ENCODE measurements around the gene KRTAP9-6.
"Not testable (repeated sequence)": the region's sequence is repeated elsewhere in the genome, so short reads cannot be mapped to it uniquely, and the experiment has no call there.

The KRTAP9-6 gene, protein sequence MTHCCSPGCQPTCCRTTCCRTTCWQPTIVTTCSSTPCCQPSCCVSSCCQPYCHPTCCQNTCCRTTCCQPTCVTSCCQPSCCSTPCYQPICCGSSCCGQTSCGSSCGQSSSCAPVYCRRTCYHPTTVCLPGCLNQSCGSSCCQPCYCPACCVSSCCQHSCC

DNA sequence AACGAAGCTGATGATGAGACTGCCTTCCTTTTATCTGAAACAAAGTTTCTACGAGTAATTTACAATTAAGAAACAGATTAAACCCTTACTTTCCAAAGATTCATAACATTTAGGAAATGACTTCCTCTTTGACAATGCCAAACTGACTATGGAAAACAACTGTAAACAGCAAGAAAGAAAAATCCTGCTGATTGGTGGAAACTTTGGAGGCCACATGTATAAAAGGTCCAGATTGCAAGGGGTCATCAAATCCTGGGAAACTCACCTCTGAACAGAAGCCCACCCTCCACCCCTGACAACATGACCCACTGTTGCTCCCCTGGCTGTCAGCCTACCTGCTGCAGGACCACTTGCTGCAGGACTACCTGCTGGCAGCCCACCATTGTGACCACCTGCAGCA is at the start of gene KRTAP9-6:
Gene KRTAP9-6 (plus strand): TSS at position 301 of the 400 bp plus-strand sequence. CDS start 0 bp downstream, at position 301.
- no peak for DNase-seq

DNA sequence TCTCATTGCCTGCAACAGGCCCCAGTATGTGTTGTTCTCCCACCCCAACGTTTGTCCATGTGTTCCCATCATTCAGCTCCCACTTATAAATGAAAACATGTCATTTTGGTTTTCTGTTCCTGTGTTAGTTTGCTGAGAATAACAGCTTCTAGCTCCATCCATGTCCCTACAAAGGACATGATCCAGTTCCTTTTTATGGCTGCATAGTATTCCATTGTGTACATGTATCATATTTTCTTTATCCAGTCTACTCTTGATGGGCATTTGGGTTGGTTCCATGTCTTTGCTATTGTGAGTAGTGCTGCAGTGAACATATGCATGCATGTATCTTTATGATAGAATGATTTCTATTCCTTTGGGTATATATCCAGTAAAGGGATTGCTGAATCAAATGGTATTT is 49.5 kb upstream of the KRTAP9-6 start:
- DNase-seq, result no peak

- DNase-seq, result no peak
These were observed 41.4 kb upstream of the KRTAP9-6 start for GRCh38 chr17:41223821-41224220.

GRCh38 chr17:41226051-41226450 is 39.1 kb upstream of the KRTAP9-6 start:
- no peak for DNase-seq

DNA sequence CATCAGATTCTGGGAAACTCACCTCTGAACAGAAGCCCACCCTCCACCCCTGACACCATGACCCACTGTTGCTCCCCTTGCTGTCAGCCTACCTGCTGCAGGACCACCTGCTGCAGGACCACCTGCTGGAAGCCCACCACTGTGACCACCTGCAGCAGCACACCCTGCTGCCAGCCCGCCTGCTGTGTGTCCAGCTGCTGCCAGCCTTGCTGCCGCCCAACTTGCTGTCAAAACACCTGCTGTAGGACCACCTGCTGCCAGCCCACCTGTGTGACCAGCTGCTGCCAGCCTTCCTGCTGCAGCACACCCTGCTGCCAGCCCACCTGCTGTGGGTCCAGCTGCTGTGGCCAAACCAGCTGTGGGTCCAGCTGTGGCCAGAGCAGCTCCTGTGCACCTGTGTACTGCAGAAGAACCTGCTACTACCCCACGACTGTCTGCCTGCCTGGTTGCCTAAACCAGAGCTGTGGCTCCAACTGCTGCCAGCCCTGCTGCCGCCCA is 38.5 kb upstream of the KRTAP9-6 start, which contains the start of gene KRTAP9-2:
Gene KRTAP9-2 (plus strand): TSS at position 51 of the 498 bp plus-strand sequence. CDS start 7 bp downstream, at position 58.
- not testable (repeated sequence) for DNase-seq

DNA sequence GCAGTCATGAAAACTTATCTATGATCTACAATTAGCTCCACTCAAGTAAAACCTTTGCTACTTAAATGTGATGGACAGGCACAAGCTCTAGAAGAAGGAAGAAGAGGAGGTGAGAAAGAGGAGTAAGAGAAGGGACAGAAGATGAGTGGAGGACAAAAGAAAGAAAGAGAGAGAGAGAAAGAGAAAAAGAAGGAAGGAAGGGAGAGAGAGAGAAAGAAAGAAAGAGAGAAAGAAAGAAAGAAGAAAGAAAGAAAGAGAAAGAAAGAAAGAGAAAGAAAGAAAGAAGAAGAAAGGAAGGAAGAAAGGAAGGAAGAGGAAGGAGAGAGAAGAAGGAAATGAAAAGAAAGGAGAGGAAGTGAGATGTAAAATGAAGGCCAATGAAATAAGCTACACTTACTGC is 35.1 kb upstream of the KRTAP9-6 start:
- DNase-seq, result no peak

DNA sequence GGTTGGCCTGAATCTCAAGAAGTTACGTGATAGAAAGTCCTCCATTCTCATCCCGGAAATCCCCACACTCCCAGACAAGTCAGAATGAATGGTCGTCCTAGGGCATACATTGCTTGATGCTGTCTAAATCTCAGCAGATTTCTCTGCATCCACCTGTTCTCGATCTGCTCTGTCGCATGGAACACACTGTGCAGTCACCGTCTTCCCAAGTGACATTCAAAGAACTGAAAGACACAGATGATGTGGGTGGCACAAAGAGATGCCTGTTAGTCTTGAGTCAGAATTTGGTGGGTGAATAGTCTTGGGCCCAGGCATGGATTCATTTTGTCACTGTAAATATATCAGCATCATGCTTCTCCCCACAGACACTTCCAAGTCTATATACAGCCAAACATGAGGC is 33.4 kb upstream of the KRTAP9-6 start:
- no peak for DNase-seq

- DNase-seq, result not testable (repeated sequence)
These were observed 32.6 kb upstream of the KRTAP9-6 start, which contains the start of gene KRTAP9-3 for GRCh38 chr17:41232399-41233105. Gene KRTAP9-3 (plus strand): TSS chr17:41232449. CDS start chr17:41232502, 53 bp downstream.

DNA sequence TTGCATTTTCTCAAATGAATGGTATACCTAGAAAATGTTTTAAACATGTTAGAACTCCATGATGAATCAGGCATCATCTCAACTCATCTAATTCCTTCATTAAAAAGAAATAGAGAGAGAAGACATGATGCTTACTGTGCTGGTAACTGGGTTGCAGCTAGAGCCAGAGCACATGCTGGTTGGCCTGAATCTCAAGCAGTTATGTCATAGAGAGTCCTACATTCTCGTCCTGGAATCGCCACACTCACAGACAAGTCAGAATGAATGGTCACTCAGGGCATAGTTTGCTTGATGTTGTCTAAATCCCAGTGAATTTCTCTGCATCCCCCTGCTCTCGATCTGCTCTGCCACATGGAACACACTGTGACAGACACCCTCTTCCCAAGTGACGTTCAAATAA is 28.1 kb upstream of the KRTAP9-6 start:
- DNase-seq, result not testable (repeated sequence)

- not testable (repeated sequence) for DNase-seq
These were observed 27.2 kb upstream of the KRTAP9-6 start, which contains the start of gene KRTAP9-8 for GRCh38 chr17:41237949-41238437. Gene KRTAP9-8 (plus strand): TSS chr17:41237999. CDS start chr17:41238052, 53 bp downstream.

- DNase-seq, result not testable (repeated sequence)
These were observed 18.0 kb upstream of the KRTAP9-6 start for GRCh38 chr17:41246995-41247787.

- not testable (repeated sequence) for DNase-seq
These were observed 15.4 kb upstream of the KRTAP9-6 start, which contains the start of gene KRTAP9-4 for GRCh38 chr17:41249637-41250240. Gene KRTAP9-4 (plus strand): TSS chr17:41249687. CDS start chr17:41249721, 34 bp downstream.

DNA sequence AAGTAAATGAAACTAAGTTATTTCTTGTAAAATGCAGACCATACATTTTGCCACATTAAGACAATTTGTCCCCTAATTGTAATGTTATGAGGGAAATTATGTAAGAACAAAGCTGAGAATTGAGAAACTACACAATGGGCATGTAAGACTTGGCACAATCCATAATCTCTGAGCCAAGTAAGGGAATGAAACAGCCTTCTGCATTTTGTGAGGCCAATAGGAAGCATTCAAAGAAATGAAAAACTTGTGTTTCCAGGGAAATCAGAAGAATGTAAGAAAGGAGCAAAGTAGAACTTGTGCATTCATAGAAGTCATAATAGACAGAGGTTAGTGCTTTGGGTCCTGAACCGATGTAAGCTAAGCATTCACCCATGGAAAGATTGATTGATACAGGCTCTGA is 13.9 kb upstream of the KRTAP9-6 start:
- DNase-seq, result no peak

DNA sequence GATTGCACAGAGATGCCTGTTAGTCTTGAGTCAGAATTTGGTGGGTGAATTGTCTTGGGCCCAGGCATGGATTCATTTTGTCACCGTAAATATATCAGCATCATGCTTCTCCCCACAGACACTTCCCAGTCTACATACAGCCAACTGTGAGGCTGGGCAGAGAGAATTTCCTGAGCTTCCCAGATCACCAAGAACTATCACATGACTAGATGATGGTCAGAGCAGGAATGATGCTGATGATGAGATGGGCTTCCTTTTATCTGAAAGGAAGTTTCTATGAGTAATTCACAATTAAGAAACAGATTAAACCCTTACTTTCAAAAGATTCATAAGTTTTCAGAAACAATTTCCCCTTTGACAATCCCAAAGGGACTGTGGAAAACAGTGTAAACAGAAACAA is 10.3 kb upstream of the KRTAP9-6 start:
- DNase-seq, result no peak

GRCh38 chr17:41255381-41256290 is 9.5 kb upstream of the KRTAP9-6 start, which contains the start of gene KRTAP9-9:
Gene KRTAP9-9 (plus strand): TSS chr17:41255384.
- not testable (repeated sequence) for DNase-seq

DNA sequence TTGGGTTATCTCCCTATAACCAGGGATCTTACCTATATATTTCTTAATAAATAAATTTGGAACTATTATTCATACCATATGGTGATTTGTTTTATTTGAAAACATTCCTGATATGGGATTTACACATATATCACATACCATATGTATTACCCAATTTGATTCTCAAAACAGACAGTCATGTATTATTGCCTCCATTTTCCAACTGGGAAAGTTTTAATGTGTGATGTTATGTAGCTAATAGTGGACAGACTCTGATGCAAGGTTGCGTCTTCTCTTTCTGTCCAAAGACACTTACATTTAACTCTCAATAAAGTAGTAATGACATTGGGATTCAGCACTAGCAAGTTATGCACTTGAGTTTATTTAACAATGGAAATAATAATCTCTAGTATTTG is 8.9 kb upstream of the KRTAP9-6 start:
- no peak for DNase-seq

DNA sequence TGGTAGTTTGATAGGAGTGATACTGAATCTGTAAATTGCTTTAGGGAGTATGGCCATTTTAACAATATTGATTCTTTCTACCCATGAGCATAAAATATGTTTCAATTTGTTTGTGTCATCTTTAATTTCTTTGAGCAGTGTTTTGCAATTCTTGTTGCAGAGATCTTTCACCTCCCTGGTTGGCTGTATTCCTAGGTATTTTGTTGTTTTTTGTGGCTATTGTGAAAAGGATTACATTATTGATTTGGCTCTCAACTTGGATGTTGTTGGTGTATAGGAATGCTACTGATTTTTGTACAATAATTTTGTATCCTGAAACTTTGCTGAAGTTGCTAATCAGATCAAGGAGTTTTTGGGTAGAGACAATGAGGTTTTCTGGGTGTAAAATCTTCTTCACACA is 6.8 kb upstream of the KRTAP9-6 start:
- no peak for DNase-seq

GRCh38 chr17:41263212-41263611 is 2.0 kb upstream of the KRTAP9-6 start:
- no peak for DNase-seq

DNA sequence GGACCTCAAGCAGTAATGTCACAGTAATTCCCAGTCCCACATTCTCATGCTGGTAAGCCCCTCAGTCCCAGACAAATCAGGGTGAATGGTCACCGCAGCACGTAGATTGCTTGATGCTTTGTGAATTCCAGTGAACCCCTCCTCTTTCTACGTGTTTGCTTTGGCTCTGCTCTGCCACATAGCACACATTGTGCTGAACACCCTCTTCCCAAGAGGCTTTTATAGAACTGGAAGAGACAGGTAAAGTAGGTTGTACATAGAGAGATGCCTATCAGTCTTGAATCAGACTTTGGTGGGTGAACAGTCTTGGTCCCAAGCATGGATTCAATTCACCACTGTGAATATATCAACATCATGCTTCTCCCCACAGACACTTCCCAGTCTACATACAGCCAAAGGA is 579 bp upstream of the KRTAP9-6 start:
- no peak for DNase-seq

DNA sequence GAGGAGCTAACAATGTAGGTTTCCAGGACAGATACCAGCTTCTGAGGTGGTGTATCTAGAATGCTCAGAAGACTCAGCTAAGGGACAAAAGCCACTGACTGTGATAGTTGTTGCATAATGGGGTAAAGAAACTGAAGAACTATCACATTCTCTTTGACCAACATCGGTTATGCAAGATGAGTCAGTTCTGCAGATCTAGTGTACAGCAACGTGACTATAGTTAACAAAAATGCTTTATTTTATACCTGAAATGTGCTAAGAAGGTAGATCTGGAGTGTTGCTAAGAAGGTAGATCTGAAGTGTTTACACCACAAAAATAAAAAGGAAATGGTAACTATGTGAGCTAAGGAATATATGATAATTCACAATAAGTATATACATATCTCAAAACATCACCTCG is 2.5 kb downstream of the KRTAP9-6 start:
- DNase-seq, result no peak

GRCh38 chr17:41271323-41271722 is 6.1 kb downstream of the KRTAP9-6 start:
- DNase-seq, result not testable (repeated sequence)
